Muscle layer of colon (tissue), 2 donors: ENCODE results near the gene LAMA4.

Experiments
- H3K27ac ChIP-seq: one replicate; pipeline ENCODE4 v1.7.0; 2013; ENCODE audit warnings: low read depth, mild to moderate bottlenecking, low read length, moderate library complexity
- H3K27me3 ChIP-seq, 2 donors: one replicate each; pipeline ENCODE4 v1.7.0; 2013; ENCODE audit warnings: low read length in 2 of 2, mild to moderate bottlenecking in 2 of 2; ENCODE audit not compliant: insufficient read depth in 2 of 2, control insufficient read depth in 1 of 2
- H3K36me3 ChIP-seq: one replicate; pipeline ENCODE4 v1.7.0; 2013; ENCODE audit warnings: mild to moderate bottlenecking, low read length; ENCODE audit not compliant: insufficient read depth
- H3K4me1 ChIP-seq: one replicate; pipeline ENCODE4 v1.7.0; 2013; ENCODE audit warnings: mild to moderate bottlenecking, low read length; ENCODE audit not compliant: insufficient read depth
- H3K4me3 ChIP-seq, 2 donors: one replicate each; pipeline ENCODE4 v1.7.0; 2013; ENCODE audit warnings: low read length in 2 of 2, low read depth in 1 of 2, mild to moderate bottlenecking in 1 of 2, moderate library complexity in 1 of 2
- H3K9ac ChIP-seq: one replicate; pipeline ENCODE4 v1.7.0; 2013; ENCODE audit warnings: low read length
- H3K9me3 ChIP-seq: one replicate; pipeline ENCODE4 v1.7.0; 2013; ENCODE audit warnings: mild to moderate bottlenecking, low read length
- donor health status: abdominal sarcoma.
- donor health status: Adenocarcinoma of cecum.

The LAMA4 gene

GRCh38 chr6:112288475-112288874, 34.1 kb upstream of the LAMA4 start:
- no peak overlapping the region for H3K9ac ChIP-seq
- no peaks in the 10 kb centered on the region for H3K9me3 ChIP-seq
- peak overlapping the region; percentile 21 for H3K27ac ChIP-seq
- no peak overlapping the region for H3K4me3 ChIP-seq
- H3K27me3 ChIP-seq: no peaks in the 10 kb centered on the region
- peaks cover 30% of the 10 kb centered on the region for H3K4me1 ChIP-seq
- H3K36me3 ChIP-seq: no peaks in the 10 kb centered on the region

GRCh38 chr6:112287577-112288225, 33.3 kb upstream of the LAMA4 start:
- no peaks in the 10 kb centered on the region for H3K27me3 ChIP-seq
- no peaks in the 10 kb centered on the region for H3K9me3 ChIP-seq
- H3K4me1 ChIP-seq: peaks cover 30% of the 10 kb centered on the region
- no peak overlapping the region for H3K9ac ChIP-seq
- peak overlapping the region; percentile 21 for H3K27ac ChIP-seq
- H3K36me3 ChIP-seq: no peaks in the 10 kb centered on the region
- H3K4me3 ChIP-seq: no peak overlapping the region

- Histone ChIP-seq H3K27me3 (no peaks in the 10 kb centered on the region), H3K36me3 (no peaks in the 10 kb centered on the region), H3K4me3 (no peak overlapping the region), H3K9ac (no peak overlapping the region), H3K4me1 (peaks cover 34% of the 10 kb centered on the region), H3K9me3 (no peaks in the 10 kb centered on the region), H3K27ac (no peak overlapping the region)
These were observed 32.3 kb upstream of the LAMA4 start for GRCh38 chr6:112286500-112287144.

- Histone ChIP-seq H3K4me3 (no peak overlapping the region), H3K4me1 (peaks cover 40% of the 10 kb centered on the region), H3K9me3 (no peaks in the 10 kb centered on the region), H3K36me3 (no peaks in the 10 kb centered on the region), H3K27me3 (no peaks in the 10 kb centered on the region), H3K9ac (no peak overlapping the region), H3K27ac (no peak overlapping the region)
These were observed 31.6 kb upstream of the LAMA4 start for GRCh38 chr6:112286010-112286409.

- no peaks in the 10 kb centered on the region for H3K27me3 ChIP-seq
- no peak overlapping the region for H3K9ac ChIP-seq
- H3K4me1 ChIP-seq: peaks cover 53% of the 10 kb centered on the region
- H3K9me3 ChIP-seq: no peaks in the 10 kb centered on the region
- H3K4me3 ChIP-seq: no peak overlapping the region
- H3K27ac ChIP-seq: no peak overlapping the region
- no peaks in the 10 kb centered on the region for H3K36me3 ChIP-seq
These were observed 30.2 kb upstream of the LAMA4 start for GRCh38 chr6:112284603-112285002.

GRCh38 chr6:112283621-112284020, 29.3 kb upstream of the LAMA4 start:
- H3K27ac ChIP-seq: no peak overlapping the region
- H3K4me1 ChIP-seq: peaks cover 52% of the 10 kb centered on the region

GRCh38 chr6:112281821-112282615, 27.7 kb upstream of the LAMA4 start:
- Histone ChIP-seq H3K4me3 (no peak overlapping the region), H3K9me3 (no peaks in the 10 kb centered on the region), H3K27ac (peak overlapping the region; percentile 52), H3K36me3 (no peaks in the 10 kb centered on the region), H3K4me1 (peaks cover 38% of the 10 kb centered on the region), H3K27me3 (no peaks in the 10 kb centered on the region), H3K9ac (no peak overlapping the region)

More at GRCh38 chr6:112283621-112284020, 29.3 kb upstream of the LAMA4 start:
- Histone ChIP-seq H3K27me3 (no peaks in the 10 kb centered on the region), H3K9me3 (no peaks in the 10 kb centered on the region), H3K4me3 (no peak overlapping the region), H3K36me3 (no peaks in the 10 kb centered on the region), H3K9ac (no peak overlapping the region)

GRCh38 chr6:112279031-112279935, 24.9 kb upstream of the LAMA4 start:
- Histone ChIP-seq H3K9me3 (no peaks in the 10 kb centered on the region), H3K4me1 (peaks cover 34% of the 10 kb centered on the region), H3K27ac (no peak overlapping the region), H3K9ac (no peak overlapping the region), H3K27me3 (no peaks in the 10 kb centered on the region), H3K4me3 (no peak overlapping the region), H3K36me3 (no peaks in the 10 kb centered on the region)

GRCh38 chr6:112275365-112275764, 21.0 kb upstream of the LAMA4 start:
- Histone ChIP-seq H3K4me1 (peaks cover 17% of the 10 kb centered on the region), H3K36me3 (no peaks in the 10 kb centered on the region), H3K9me3 (no peaks in the 10 kb centered on the region), H3K4me3 (no peak overlapping the region), H3K9ac (no peak overlapping the region), H3K27ac (no peak overlapping the region), H3K27me3 (no peaks in the 10 kb centered on the region)

- no peak overlapping the region for H3K9ac ChIP-seq
- H3K27ac ChIP-seq: no peak overlapping the region
- H3K27me3 ChIP-seq: no peaks in the 10 kb centered on the region
- peaks cover 16% of the 10 kb centered on the region for H3K4me1 ChIP-seq
- H3K36me3 ChIP-seq: no peaks in the 10 kb centered on the region
- H3K9me3 ChIP-seq: no peaks in the 10 kb centered on the region
- H3K4me3 ChIP-seq: no peak overlapping the region
These were observed 20.4 kb upstream of the LAMA4 start for GRCh38 chr6:112274774-112275173.

GRCh38 chr6:112272799-112273198, 18.4 kb upstream of the LAMA4 start:
- H3K4me3 ChIP-seq: no peak overlapping the region
- no peak overlapping the region for H3K9ac ChIP-seq
- no peak overlapping the region for H3K27ac ChIP-seq
- H3K27me3 ChIP-seq: no peaks in the 10 kb centered on the region
- peaks cover 23% of the 10 kb centered on the region for H3K4me1 ChIP-seq
- no peaks in the 10 kb centered on the region for H3K36me3 ChIP-seq
- no peaks in the 10 kb centered on the region for H3K9me3 ChIP-seq
